CD8-positive, alpha-beta memory T cell (primary cell): ENCODE results near the gene LEP. TPM values are rescaled to one million over a fixed set of nuclear protein-coding genes. Genes with fewer than 3 reads are reported as not detected.
A peak's percentile ranks its signal among the peaks of the same experiment; 100 is the strongest.
"Not testable (repeated sequence)": the region's sequence is repeated elsewhere in the genome, so short reads cannot be mapped to it uniquely, and the experiment has no call there.

ENCODE experiments used
- CTCF ChIA-PET: fragments of 350-600 bp; sonication (Branson Sonifier 250); formaldehyde crosslinking; loops from one replicate; lab custom pipeline; 2021; ENCODE audit warnings: antibody characterized with exemption; lab: Charles Lee
- POLR2A ChIA-PET: fragments of 350-600 bp; sonication (Branson Sonifier 250); formaldehyde crosslinking; loops from one replicate; lab custom pipeline; 2021; ENCODE audit warnings: antibody characterized with exemption; lab: Charles Lee
- DNase-seq, 5 donors: peaks; one replicate each; pipeline versions ENCODE4 v3.0.0 to v3.0.0-alpha.2; 2020 to 2022; ENCODE audit warnings: mixed read lengths in 1 of 5
- H3K27ac ChIP-seq: one replicate; pipeline ENCODE4 v1.7.0; 2013; ENCODE audit warnings: low read depth, mild to moderate bottlenecking, low read length, moderate library complexity
- H3K27me3 ChIP-seq: 2 replicates; pipeline ENCODE4 v1.7.0; 2013; ENCODE audit warnings: low read length, mild to moderate bottlenecking; ENCODE audit not compliant: insufficient read depth, poor library complexity, severe bottlenecking
- H3K36me3 ChIP-seq: 2 replicates; pipeline ENCODE4 v1.7.0; 2013; ENCODE audit warnings: mild to moderate bottlenecking, low read length, moderate library complexity; ENCODE audit not compliant: insufficient read depth
- H3K4me1 ChIP-seq: 2 replicates; pipeline ENCODE4 v1.7.0; 2013; ENCODE audit warnings: mild to moderate bottlenecking, low read length, moderate library complexity; ENCODE audit not compliant: insufficient read depth
- H3K4me3 ChIP-seq: 2 replicates; pipeline ENCODE4 v1.7.0; 2013; ENCODE audit warnings: mild to moderate bottlenecking, low read length
- H3K9me3 ChIP-seq: 2 replicates; pipeline ENCODE4 v1.7.0; 2013; ENCODE audit warnings: mild to moderate bottlenecking, low read length
- H3K27ac Mint-ChIP-seq, 8 donors: one replicate each; pipeline ENCODE4 v1.8.0; 2020 to 2021; ENCODE audit warnings: mixed read lengths in 8 of 8, mild to moderate bottlenecking in 6 of 8, inconsistent platforms in 3 of 8, moderate library complexity in 3 of 8
- H3K27me3 Mint-ChIP-seq, 2 donors: one replicate each; pipeline ENCODE4 v1.8.0; 2020 to 2021; ENCODE audit warnings: mixed read lengths in 2 of 2, mild to moderate bottlenecking in 1 of 2, moderate library complexity in 1 of 2
- H3K36me3 Mint-ChIP-seq, 3 donors: one replicate each; pipeline ENCODE4 v1.8.0; 2020 to 2021; ENCODE audit warnings: mixed read lengths in 3 of 3, inconsistent platforms in 1 of 3, mild to moderate bottlenecking in 1 of 3
- H3K4me1 Mint-ChIP-seq, 3 donors: one replicate each; pipeline ENCODE4 v1.8.0; 2020 to 2021; ENCODE audit warnings: mixed read lengths in 3 of 3, inconsistent platforms in 1 of 3, mild to moderate bottlenecking in 1 of 3
- H3K4me3 Mint-ChIP-seq, 7 donors: one replicate each; pipeline ENCODE4 v1.8.0; 2020 to 2021; ENCODE audit warnings: mixed read lengths in 7 of 7, mild to moderate bottlenecking in 6 of 7, moderate library complexity in 4 of 7, inconsistent platforms in 2 of 7
- H3K9me3 Mint-ChIP-seq, 5 donors: one replicate each; pipeline ENCODE4 v1.8.0; 2020 to 2022; ENCODE audit warnings: mixed read lengths in 5 of 5, mild to moderate bottlenecking in 3 of 5, moderate library complexity in 2 of 5, inconsistent platforms in 1 of 5
- polyA plus RNA-seq: library from polyadenylated mRNA; unstranded; fragments of 300-500 nt; fragmentation: Illumina TruSeq; gene quantifications from one replicate; pipeline ENCODE4 v1.2.3, GENCODE V29; 2021
- total RNA-seq, 2 experiments: library from RNA; stranded (reverse); gene quantifications; one replicate each; pipeline ENCODE4 v1.2.3, GENCODE V29; 2021

Gene LEP
- total and polyA plus RNA-seq, 3 experiments from 2014 or later = not detected

GRCh38 chr7:128271942-128272481 is 30.9 kb downstream of the LEP start:
- Histone ChIP-seq H3K9me3 (no peaks in the 10 kb centered on the region), H3K36me3 (no peaks in the 10 kb centered on the region), H3K4me3 (no peak overlapping the region), H3K27me3 (no peaks in the 10 kb centered on the region), H3K27ac (no peak overlapping the region), H3K4me1 (no peaks in the 10 kb centered on the region)
- H3K36me3 Mint-ChIP-seq = peaks cover 0 to 4% (median 0%) of the 10 kb centered on the region in 3 donors
- H3K4me1 Mint-ChIP-seq = peaks cover 0 to 12% (median 2%) of the 10 kb centered on the region in 3 donors
- POLR2A ChIA-PET = no interaction called here
- no peaks in the 10 kb centered on the region for H3K9me3 Mint-ChIP-seq
- H3K4me3 Mint-ChIP-seq = peak overlapping the region in 1 of 7 donors; percentile 40
- H3K27me3 Mint-ChIP-seq = peaks cover 23 to 44% of the 10 kb centered on the region in 2 donors
- CTCF ChIA-PET = no interaction called here
- H3K27ac Mint-ChIP-seq = no peak overlapping the region
- DNase-seq = no peak

- H3K9me3 Mint-ChIP-seq = peaks cover 2 to 8% (median 5%) of the 10 kb centered on the region in 5 donors
- no peak for DNase-seq
- H3K36me3 Mint-ChIP-seq = peaks cover 0 to 13% (median 0%) of the 10 kb centered on the region in 3 donors
- Histone ChIP-seq H3K4me3 (no peak overlapping the region), H3K27ac (no peak overlapping the region), H3K27me3 (no peaks in the 10 kb centered on the region), H3K4me1 (no peaks in the 10 kb centered on the region), H3K36me3 (no peaks in the 10 kb centered on the region), H3K9me3 (no peaks in the 10 kb centered on the region)
- H3K27ac Mint-ChIP-seq = peak overlapping the region in 1 of 8 donors; percentile 79
- H3K4me3 Mint-ChIP-seq = no peak overlapping the region
- POLR2A ChIA-PET = no interaction called here
- peaks cover 0 to 12% (median 2%) of the 10 kb centered on the region in 3 donors for H3K4me1 Mint-ChIP-seq
- CTCF ChIA-PET = no interaction called here
- H3K27me3 Mint-ChIP-seq = peaks cover 11 to 21% of the 10 kb centered on the region in 2 donors
Measured at GRCh38 chr7:128274246-128274883, 33.3 kb downstream of the LEP start.

DNA sequence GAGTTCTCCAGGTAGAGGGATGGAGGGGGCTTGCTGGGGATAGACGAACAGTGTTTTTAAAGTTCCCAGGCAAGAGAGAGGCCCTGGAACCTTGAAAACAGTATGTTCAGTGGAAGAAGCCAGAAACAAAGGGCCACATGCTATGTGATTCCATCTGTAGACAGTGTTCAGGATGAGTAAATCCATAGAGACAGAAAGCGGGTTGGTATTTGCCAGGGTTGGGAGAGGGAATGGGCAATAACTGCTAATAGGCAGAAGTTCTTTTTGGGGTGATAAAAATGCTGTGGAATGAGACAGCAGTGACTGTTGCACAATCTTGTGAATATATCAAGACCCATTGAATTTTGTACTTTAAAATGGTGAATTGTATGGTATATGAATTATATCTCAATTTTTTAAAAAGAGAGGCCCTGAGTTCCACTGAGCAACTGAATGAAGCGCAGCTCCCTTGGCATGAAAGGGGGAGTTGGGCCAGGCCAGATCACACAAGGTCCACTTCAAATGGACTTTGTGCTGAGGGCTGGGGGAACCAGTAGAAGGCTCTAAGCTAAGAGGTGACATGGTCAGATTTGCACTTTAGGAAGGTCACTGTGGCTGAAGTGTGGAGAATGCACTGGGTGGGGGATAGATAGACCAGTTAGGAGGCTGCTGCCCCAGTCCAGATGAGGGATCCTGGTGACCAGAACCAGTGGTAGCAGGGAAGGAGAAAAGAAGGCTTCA is 34.0 kb downstream of the LEP start:
- H3K4me3 ChIP-seq = no peak overlapping the region
- Mint-ChIP-seq H3K27me3 (peaks cover 5 to 15% of the 10 kb centered on the region in 2 donors), H3K4me1 (peaks cover 0 to 12% (median 2%) of the 10 kb centered on the region in 3 donors), H3K27ac (peak overlapping the region in 1 of 8 donors; percentile 39), H3K9me3 (peaks cover 8 to 14% (median 10%) of the 10 kb centered on the region in 5 donors), H3K4me3 (no peak overlapping the region), H3K36me3 (peaks cover 0 to 16% (median 6%) of the 10 kb centered on the region in 3 donors)
- POLR2A ChIA-PET = no interaction called here
- no peaks in the 10 kb centered on the region for H3K4me1 ChIP-seq
- H3K9me3 ChIP-seq = no peaks in the 10 kb centered on the region
- H3K36me3 ChIP-seq = no peaks in the 10 kb centered on the region
- H3K27me3 ChIP-seq = no peaks in the 10 kb centered on the region
- CTCF ChIA-PET = no interaction called here
- DNase-seq = no peak
- H3K27ac ChIP-seq = no peak overlapping the region

DNA sequence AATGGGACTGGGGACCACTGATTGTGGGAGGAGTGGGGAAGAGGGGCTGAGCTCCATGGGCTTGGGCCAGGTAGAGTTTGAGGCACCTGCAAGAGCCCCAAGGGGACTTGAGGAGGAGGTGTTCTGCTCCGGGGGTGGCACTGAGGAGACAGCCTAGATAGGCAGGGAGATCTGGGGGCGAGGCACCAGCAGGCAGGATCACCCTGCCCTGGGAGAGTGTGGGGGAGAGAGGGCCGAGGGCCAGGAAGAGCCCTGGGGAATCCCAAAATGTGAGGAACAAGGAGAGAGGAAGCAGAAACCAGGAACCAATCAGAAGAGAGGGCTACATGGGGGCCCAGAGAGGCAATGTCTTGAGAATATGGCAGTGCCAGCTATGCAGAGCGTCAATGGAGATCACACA is 34.6 kb downstream of the LEP start:
- Mint-ChIP-seq H3K9me3 (peaks cover 9 to 18% (median 13%) of the 10 kb centered on the region in 5 donors), H3K36me3 (peaks cover 0 to 19% (median 6%) of the 10 kb centered on the region in 3 donors)
- no peaks in the 10 kb centered on the region for H3K9me3 ChIP-seq

DNA sequence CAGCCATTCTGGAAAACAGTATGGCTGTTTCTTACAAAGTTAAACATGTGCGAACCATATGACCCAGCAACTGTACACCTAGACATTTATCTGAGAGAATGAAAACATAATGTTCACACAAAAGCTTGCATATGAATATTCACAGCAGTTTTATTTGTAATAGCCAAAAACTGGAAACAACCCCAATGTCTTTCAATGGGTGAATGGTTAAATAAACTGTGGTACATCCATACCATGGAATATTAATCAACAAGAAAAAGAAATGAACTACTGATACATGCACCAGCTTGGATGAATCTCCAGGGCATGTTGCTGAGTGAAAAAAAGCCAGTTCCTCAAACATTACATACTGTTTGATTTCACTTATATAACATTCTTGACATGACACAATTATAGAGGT is 37.3 kb downstream of the LEP start:
- ChIA-PET CTCF (no interaction called here), POLR2A (no interaction called here)
- no peaks in the 10 kb centered on the region for H3K9me3 ChIP-seq
- no peaks in the 10 kb centered on the region for H3K4me1 Mint-ChIP-seq
- no peak for DNase-seq
- no peak overlapping the region for H3K4me3 ChIP-seq
- H3K4me1 ChIP-seq = no peaks in the 10 kb centered on the region
- peaks cover 5 to 29% (median 7%) of the 10 kb centered on the region in 3 donors for H3K36me3 Mint-ChIP-seq
- H3K36me3 ChIP-seq = no peaks in the 10 kb centered on the region
- H3K27ac Mint-ChIP-seq = no peak overlapping the region
- no peaks in the 10 kb centered on the region for H3K27me3 Mint-ChIP-seq
- no peaks in the 10 kb centered on the region for H3K27me3 ChIP-seq
- H3K27ac ChIP-seq = no peak overlapping the region
- no peak overlapping the region for H3K4me3 Mint-ChIP-seq
- peaks cover 9 to 23% (median 17%) of the 10 kb centered on the region in 5 donors for H3K9me3 Mint-ChIP-seq

More for the DNA sequence above, 34.6 kb downstream of the LEP start:
- Mint-ChIP-seq H3K27ac (peak overlapping the region in 1 of 8 donors; percentile 39), H3K27me3 (peaks cover 5 to 15% of the 10 kb centered on the region in 2 donors), H3K4me3 (no peak overlapping the region), H3K4me1 (peaks cover 0 to 12% (median 2%) of the 10 kb centered on the region in 3 donors)
- DNase-seq = no peak
- Histone ChIP-seq H3K4me3 (no peak overlapping the region), H3K27ac (no peak overlapping the region), H3K4me1 (no peaks in the 10 kb centered on the region), H3K27me3 (no peaks in the 10 kb centered on the region), H3K36me3 (no peaks in the 10 kb centered on the region)
- ChIA-PET POLR2A (no interaction called here), CTCF (no interaction called here)

GRCh38 chr7:128279124-128279713 is 38.1 kb downstream of the LEP start:
- no peaks in the 10 kb centered on the region for H3K4me1 Mint-ChIP-seq
- ChIA-PET CTCF (no interaction called here), POLR2A (no interaction called here)
- DNase-seq = no peak
- H3K27me3 Mint-ChIP-seq = no peaks in the 10 kb centered on the region
- no peaks in the 10 kb centered on the region for H3K9me3 ChIP-seq
- no peak overlapping the region for H3K27ac Mint-ChIP-seq
- H3K36me3 Mint-ChIP-seq = peaks cover 5 to 29% (median 7%) of the 10 kb centered on the region in 3 donors
- no peaks in the 10 kb centered on the region for H3K27me3 ChIP-seq
- H3K36me3 ChIP-seq = no peaks in the 10 kb centered on the region
- H3K4me3 Mint-ChIP-seq = no peak overlapping the region
- no peaks in the 10 kb centered on the region for H3K4me1 ChIP-seq
- H3K27ac ChIP-seq = no peak overlapping the region
- peaks cover 9 to 23% (median 17%) of the 10 kb centered on the region in 5 donors for H3K9me3 Mint-ChIP-seq
- H3K4me3 ChIP-seq = no peak overlapping the region

GRCh38 chr7:128280451-128280850 is 39.4 kb downstream of the LEP start:
- peaks cover 9 to 23% (median 17%) of the 10 kb centered on the region in 5 donors for H3K9me3 Mint-ChIP-seq
- H3K4me3 Mint-ChIP-seq, H3K4me3 ChIP-seq, H3K27ac ChIP-seq, H3K27me3 Mint-ChIP-seq, H3K27me3 ChIP-seq, CTCF ChIA-PET, POLR2A ChIA-PET, H3K9me3 ChIP-seq, H3K4me1 Mint-ChIP-seq, H3K36me3 ChIP-seq, H3K4me1 ChIP-seq, DNase-seq, H3K27ac Mint-ChIP-seq: not testable (repeated sequence)
- peaks cover 7 to 34% (median 10%) of the 10 kb centered on the region in 3 donors for H3K36me3 Mint-ChIP-seq
